Stimulated activated naive CD8-positive, alpha-beta T cell treated with anti-CD3 and anti-CD28 coated beads, Interleukin-15, Interleukin-2, amounts not matched to agents 100 ng/mL and 50 ng/mL, for 24 hours (primary cell): ENCODE results near the gene THEMIS.
"Not testable (repeated sequence)": the region's sequence is repeated elsewhere in the genome, so short reads cannot be mapped to it uniquely, and the experiment has no call there.

ENCODE experiments used
- H3K27ac Mint-ChIP-seq: one replicate; pipeline ENCODE4 v1.8.0; 2021; ENCODE audit warnings: mild to moderate bottlenecking, mixed read lengths
- H3K27me3 Mint-ChIP-seq: one replicate; pipeline ENCODE4 v1.8.0; 2021; ENCODE audit warnings: mixed read lengths
- H3K36me3 Mint-ChIP-seq: one replicate; pipeline ENCODE4 v1.8.0; 2021; ENCODE audit warnings: low read depth, mixed read lengths
- H3K4me1 Mint-ChIP-seq: one replicate; pipeline ENCODE4 v1.8.0; 2021; ENCODE audit warnings: low read depth, mixed read lengths
- H3K4me3 Mint-ChIP-seq: one replicate; pipeline ENCODE4 v1.8.0; 2021; ENCODE audit warnings: mild to moderate bottlenecking, mixed read lengths
- H3K9me3 Mint-ChIP-seq: one replicate; pipeline ENCODE4 v1.8.0; 2021; ENCODE audit warnings: mixed read lengths

THEMIS gene

GRCh38 chr6:127813699-127814027, 87.2 kb downstream of the THEMIS start:
- no peaks in the 10 kb centered on the region for H3K27me3 Mint-ChIP-seq
- peaks cover 26% of the 10 kb centered on the region for H3K36me3 Mint-ChIP-seq
- peak overlapping the region; percentile 74 for H3K4me3 Mint-ChIP-seq
- peaks cover 91% of the 10 kb centered on the region for H3K4me1 Mint-ChIP-seq
- H3K9me3 Mint-ChIP-seq: no peaks in the 10 kb centered on the region
- H3K27ac Mint-ChIP-seq: peak overlapping the region; percentile 94

GRCh38 chr6:127812985-127813698, 87.7 kb downstream of the THEMIS start:
- Mint-ChIP-seq H3K36me3 (peaks cover 26% of the 10 kb centered on the region), H3K4me1 (peaks cover 91% of the 10 kb centered on the region), H3K27me3 (no peaks in the 10 kb centered on the region), H3K4me3 (peak overlapping the region; percentile 74), H3K9me3 (no peaks in the 10 kb centered on the region), H3K27ac (peak overlapping the region; percentile 94)

- H3K36me3 Mint-ChIP-seq: peaks cover 35% of the 10 kb centered on the region
Observed at GRCh38 chr6:127811900-127812570, 88.8 kb downstream of the THEMIS start.

GRCh38 chr6:127807806-127808517, 92.9 kb downstream of the THEMIS start:
- Mint-ChIP-seq H3K36me3 (peaks cover 51% of the 10 kb centered on the region), H3K4me3 (peak overlapping the region; percentile 39), H3K9me3 (peaks cover 14% of the 10 kb centered on the region), H3K4me1 (peaks cover 87% of the 10 kb centered on the region), H3K27ac (peak overlapping the region; percentile 43), H3K27me3 (no peaks in the 10 kb centered on the region)

More at GRCh38 chr6:127811900-127812570, 88.8 kb downstream of the THEMIS start:
- no peaks in the 10 kb centered on the region for H3K27me3 Mint-ChIP-seq
- peaks cover 90% of the 10 kb centered on the region for H3K4me1 Mint-ChIP-seq
- no peaks in the 10 kb centered on the region for H3K9me3 Mint-ChIP-seq
- H3K27ac Mint-ChIP-seq: peak overlapping the region; percentile 94
- peak overlapping the region; percentile 74 for H3K4me3 Mint-ChIP-seq

- Mint-ChIP-seq H3K4me1 (peaks cover 66% of the 10 kb centered on the region), H3K9me3 (peaks cover 5% of the 10 kb centered on the region), H3K27ac (no peak overlapping the region), H3K36me3 (peaks cover 42% of the 10 kb centered on the region), H3K27me3 (no peaks in the 10 kb centered on the region), H3K4me3 (no peak overlapping the region)
Observed at GRCh38 chr6:127796713-127797112, 104.1 kb downstream of the THEMIS start.

- H3K27ac Mint-ChIP-seq: peak overlapping the region; percentile 36
- H3K36me3 Mint-ChIP-seq: peaks cover 28% of the 10 kb centered on the region
- no peaks in the 10 kb centered on the region for H3K27me3 Mint-ChIP-seq
- peaks cover 73% of the 10 kb centered on the region for H3K4me1 Mint-ChIP-seq
- no peak overlapping the region for H3K4me3 Mint-ChIP-seq
- peaks cover 3% of the 10 kb centered on the region for H3K9me3 Mint-ChIP-seq
Observed at GRCh38 chr6:127794405-127794804, 106.5 kb downstream of the THEMIS start.

GRCh38 chr6:127793396-127793795, 107.5 kb downstream of the THEMIS start:
- Mint-ChIP-seq H3K4me1 (peaks cover 79% of the 10 kb centered on the region), H3K4me3 (peak overlapping the region; percentile 25), H3K27me3 (no peaks in the 10 kb centered on the region), H3K27ac (peak overlapping the region; percentile 53), H3K9me3 (peaks cover 3% of the 10 kb centered on the region), H3K36me3 (peaks cover 23% of the 10 kb centered on the region)

- Mint-ChIP-seq H3K4me3 (peak overlapping the region; percentile 3), H3K4me1 (peaks cover 74% of the 10 kb centered on the region), H3K9me3 (peaks cover 3% of the 10 kb centered on the region), H3K27ac (peak overlapping the region; percentile 28), H3K27me3 (no peaks in the 10 kb centered on the region), H3K36me3 (peaks cover 19% of the 10 kb centered on the region)
Observed at GRCh38 chr6:127792616-127793015, 108.2 kb downstream of the THEMIS start.

GRCh38 chr6:127791779-127792528, 108.9 kb downstream of the THEMIS start:
- Mint-ChIP-seq H3K4me3 (no peak overlapping the region), H3K27me3 (no peaks in the 10 kb centered on the region), H3K36me3 (peaks cover 14% of the 10 kb centered on the region), H3K9me3 (peaks cover 3% of the 10 kb centered on the region), H3K27ac (no peak overlapping the region), H3K4me1 (peaks cover 73% of the 10 kb centered on the region)

GRCh38 chr6:127790571-127790970, 110.3 kb downstream of the THEMIS start:
- Mint-ChIP-seq H3K36me3 (peaks cover 9% of the 10 kb centered on the region), H3K27me3 (no peaks in the 10 kb centered on the region), H3K4me1 (peaks cover 72% of the 10 kb centered on the region), H3K27ac (no peak overlapping the region), H3K4me3 (no peak overlapping the region), H3K9me3 (peaks cover 3% of the 10 kb centered on the region)

- peaks cover 72% of the 10 kb centered on the region for H3K4me1 Mint-ChIP-seq
- no peak overlapping the region for H3K27ac Mint-ChIP-seq
- H3K9me3 Mint-ChIP-seq: peaks cover 3% of the 10 kb centered on the region
- H3K4me3 Mint-ChIP-seq: no peak overlapping the region
- H3K27me3 Mint-ChIP-seq: no peaks in the 10 kb centered on the region
- peaks cover 15% of the 10 kb centered on the region for H3K36me3 Mint-ChIP-seq
Observed at GRCh38 chr6:127786109-127786508, 114.7 kb downstream of the THEMIS start.

GRCh38 chr6:127784468-127784867, 116.4 kb downstream of the THEMIS start:
- no peaks in the 10 kb centered on the region for H3K9me3 Mint-ChIP-seq
- peaks cover 72% of the 10 kb centered on the region for H3K4me1 Mint-ChIP-seq
- H3K27me3 Mint-ChIP-seq: no peaks in the 10 kb centered on the region
- peak overlapping the region; percentile 75 for H3K27ac Mint-ChIP-seq
- H3K4me3 Mint-ChIP-seq: no peak overlapping the region
- H3K36me3 Mint-ChIP-seq: peaks cover 11% of the 10 kb centered on the region

- H3K27me3 Mint-ChIP-seq, H3K27ac Mint-ChIP-seq, H3K4me3 Mint-ChIP-seq, H3K9me3 Mint-ChIP-seq: not testable (repeated sequence)
- Mint-ChIP-seq H3K4me1 (peaks cover 76% of the 10 kb centered on the region), H3K36me3 (peaks cover 11% of the 10 kb centered on the region)
Observed at GRCh38 chr6:127781636-127782272, 119.1 kb downstream of the THEMIS start.

- Mint-ChIP-seq H3K36me3 (peaks cover 14% of the 10 kb centered on the region), H3K9me3 (no peaks in the 10 kb centered on the region), H3K4me1 (peaks cover 71% of the 10 kb centered on the region), H3K27me3 (no peaks in the 10 kb centered on the region), H3K4me3 (peak overlapping the region; percentile 11), H3K27ac (peak overlapping the region; percentile 46)
Observed at GRCh38 chr6:127776320-127776719, 124.5 kb downstream of the THEMIS start.
